Activated naive CD4-positive, alpha-beta T cell treated with anti-CD3 and anti-CD28 coated beads, Interleukin-2, amount 10 ng/mL, durations not matched to agents 7 days and 5 days (primary cell): ENCODE results near the gene ETNK2.

ENCODE experiments used
- CTCF ChIA-PET: fragments of 350-600 bp; sonication (Branson Sonifier 250); formaldehyde crosslinking; loops from one replicate; lab custom pipeline; 2021; ENCODE audit warnings: antibody characterized with exemption; lab: Charles Lee
- DNase-seq: peaks from one replicate; pipeline ENCODE4 v3.0.0-alpha.2; 2020
- H3K27ac Mint-ChIP-seq: one replicate; pipeline ENCODE4 v1.8.0; 2021; ENCODE audit warnings: mild to moderate bottlenecking, moderate library complexity, mixed read lengths
- H3K27me3 Mint-ChIP-seq: one replicate; pipeline ENCODE4 v1.8.0; 2021; ENCODE audit warnings: mild to moderate bottlenecking, mixed read lengths
- H3K36me3 Mint-ChIP-seq: one replicate; pipeline ENCODE4 v1.8.0; 2021; ENCODE audit warnings: mixed read lengths
- H3K4me1 Mint-ChIP-seq: one replicate; pipeline ENCODE4 v1.8.0; 2021; ENCODE audit warnings: mixed read lengths
- H3K4me3 Mint-ChIP-seq: one replicate; pipeline ENCODE4 v1.8.0; 2021; ENCODE audit warnings: mild to moderate bottlenecking, moderate library complexity, mixed read lengths
- H3K9me3 Mint-ChIP-seq: one replicate; pipeline ENCODE4 v1.8.0; 2021; ENCODE audit warnings: mixed read lengths

The ETNK2 gene

DNA sequence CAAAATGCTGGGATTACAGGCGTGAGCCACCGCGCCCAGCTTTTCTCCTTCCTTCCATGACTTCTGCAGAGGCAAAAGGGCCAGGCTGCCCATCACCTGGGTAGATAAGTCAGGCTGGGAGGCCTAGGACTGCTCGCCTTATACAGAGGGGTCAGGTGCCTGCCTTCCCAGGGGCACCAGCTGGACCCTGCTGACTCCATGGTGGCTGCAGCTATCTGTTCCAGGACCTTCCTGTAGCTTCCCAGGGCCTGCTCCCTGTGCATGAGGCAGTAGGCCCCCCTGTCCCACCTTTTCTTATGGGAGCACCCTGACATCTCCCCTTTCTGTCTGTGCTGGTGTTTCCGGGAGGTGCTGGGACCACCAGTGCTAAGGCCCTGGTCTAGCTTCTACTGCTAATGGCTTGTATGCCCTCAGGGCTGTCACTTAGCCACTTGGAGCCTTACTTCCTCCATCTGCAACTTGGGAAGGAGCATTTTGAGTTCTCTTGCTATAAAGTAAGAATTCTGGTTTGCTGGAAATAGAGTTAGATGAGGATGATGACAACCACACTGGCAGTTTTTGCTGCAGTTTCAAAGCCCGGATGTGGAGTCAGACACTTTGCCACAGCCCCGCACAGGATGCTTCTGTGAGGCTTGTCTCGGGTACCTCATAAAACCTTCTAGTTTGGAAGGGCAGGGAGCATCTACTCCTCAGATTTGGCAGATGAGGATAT is 64.5 kb downstream of the ETNK2 start:
- no peaks in the 10 kb centered on the region for H3K36me3 Mint-ChIP-seq
- CTCF ChIA-PET = no interaction called here
- DNase-seq = no peak
- H3K9me3 Mint-ChIP-seq = no peaks in the 10 kb centered on the region
- H3K4me3 Mint-ChIP-seq = no peak overlapping the region
- H3K27me3 Mint-ChIP-seq = peaks cover 21% of the 10 kb centered on the region
- H3K4me1 Mint-ChIP-seq = no peaks in the 10 kb centered on the region
- H3K27ac Mint-ChIP-seq = no peak overlapping the region

GRCh38 chr1:204085876-204086275 is 66.0 kb downstream of the ETNK2 start:
- Mint-ChIP-seq H3K27ac (no peak overlapping the region), H3K27me3 (peaks cover 15% of the 10 kb centered on the region), H3K36me3 (no peaks in the 10 kb centered on the region), H3K4me3 (no peak overlapping the region), H3K4me1 (no peaks in the 10 kb centered on the region), H3K9me3 (no peaks in the 10 kb centered on the region)
- no peak for DNase-seq
- CTCF ChIA-PET = no interaction called here

- H3K4me3 Mint-ChIP-seq = no peak overlapping the region
- H3K36me3 Mint-ChIP-seq = no peaks in the 10 kb centered on the region
- peaks cover 15% of the 10 kb centered on the region for H3K27me3 Mint-ChIP-seq
- peaks cover 3% of the 10 kb centered on the region for H3K4me1 Mint-ChIP-seq
- no peak overlapping the region for H3K27ac Mint-ChIP-seq
- no peaks in the 10 kb centered on the region for H3K9me3 Mint-ChIP-seq
- DNase-seq = no peak
- CTCF ChIA-PET = no interaction called here
Measured at GRCh38 chr1:204084247-204084772, 67.5 kb downstream of the ETNK2 start.

GRCh38 chr1:204083491-204083890 is 68.4 kb downstream of the ETNK2 start:
- no peak for DNase-seq
- CTCF ChIA-PET = no interaction called here
- Mint-ChIP-seq H3K36me3 (no peaks in the 10 kb centered on the region), H3K4me3 (no peak overlapping the region), H3K27ac (no peak overlapping the region), H3K27me3 (peaks cover 18% of the 10 kb centered on the region), H3K9me3 (no peaks in the 10 kb centered on the region), H3K4me1 (peaks cover 3% of the 10 kb centered on the region)

DNA sequence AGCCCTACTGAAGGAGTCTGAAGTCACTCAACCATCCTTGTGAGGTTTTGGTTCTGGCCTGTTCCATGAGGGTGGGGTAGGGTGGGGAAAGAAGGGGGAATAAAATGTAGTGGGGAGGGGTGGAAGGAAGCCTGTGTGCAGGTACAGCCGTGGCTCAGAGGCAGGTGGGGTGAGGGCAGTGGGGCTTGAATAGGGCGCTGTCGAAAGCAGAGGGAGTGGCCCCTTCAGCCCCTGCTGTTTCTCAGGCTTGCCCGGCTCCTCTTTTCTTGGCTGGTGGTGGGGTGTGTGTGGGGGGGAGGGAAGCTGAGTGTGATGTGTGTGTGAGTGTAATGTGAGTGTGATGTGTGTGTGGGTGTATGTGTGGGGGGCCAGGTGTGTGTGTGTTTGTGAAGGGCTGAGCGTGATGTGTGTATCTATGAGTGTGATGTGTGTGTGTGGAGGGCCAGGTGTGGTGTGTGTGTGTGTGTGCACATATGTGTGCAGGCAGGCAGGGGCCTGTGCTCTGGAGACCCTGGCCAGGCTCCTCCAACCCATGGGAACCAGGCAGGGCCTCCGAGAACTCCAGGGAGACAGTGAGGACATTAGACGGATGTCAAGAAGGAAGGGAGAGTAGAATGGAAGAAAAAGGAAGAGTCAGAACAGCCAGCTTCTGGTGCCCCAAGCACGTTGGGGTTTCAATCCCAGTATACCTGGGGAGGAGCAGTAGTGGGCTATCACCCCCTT is 69.9 kb downstream of the ETNK2 start:
- H3K4me1 Mint-ChIP-seq = peaks cover 3% of the 10 kb centered on the region
- H3K27ac Mint-ChIP-seq = no peak overlapping the region
- H3K4me3 Mint-ChIP-seq = no peak overlapping the region
- no peaks in the 10 kb centered on the region for H3K36me3 Mint-ChIP-seq
- no peak for DNase-seq
- H3K27me3 Mint-ChIP-seq = peaks cover 31% of the 10 kb centered on the region
- no peaks in the 10 kb centered on the region for H3K9me3 Mint-ChIP-seq
- CTCF ChIA-PET = no interaction called here

DNA sequence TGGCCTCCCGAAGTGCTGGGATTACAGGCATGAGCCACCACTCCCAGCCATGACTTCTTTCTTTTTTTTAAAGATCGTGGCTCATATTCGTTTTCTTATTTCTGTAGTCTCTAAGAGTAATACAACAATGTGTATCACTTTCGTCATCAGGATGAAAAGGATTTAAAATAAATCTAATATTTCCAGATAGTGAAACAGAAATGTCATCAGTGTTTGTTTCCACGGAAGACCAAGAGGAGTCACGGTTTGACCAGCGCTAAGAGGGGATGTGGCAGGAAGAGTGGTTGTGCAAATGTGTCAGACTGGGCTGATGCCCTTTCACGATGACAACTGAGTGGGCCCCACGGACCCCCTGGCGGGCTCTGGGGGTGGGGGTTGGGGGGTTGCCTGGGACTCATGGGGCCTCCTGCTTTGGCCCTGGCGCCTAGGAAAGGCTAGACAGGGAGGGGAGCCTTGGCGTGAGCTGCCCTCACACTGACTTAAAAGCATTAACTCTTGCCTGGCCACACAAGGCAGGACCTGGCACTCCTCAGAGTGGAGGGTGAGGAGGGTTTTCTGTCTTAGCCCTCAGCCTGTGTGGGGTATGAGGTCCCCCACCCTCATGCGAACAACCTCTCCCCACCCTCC is 70.6 kb downstream of the ETNK2 start:
- peaks cover 3% of the 10 kb centered on the region for H3K4me1 Mint-ChIP-seq

More for the DNA sequence above, 70.6 kb downstream of the ETNK2 start:
- CTCF ChIA-PET = no interaction called here
- Mint-ChIP-seq H3K9me3 (no peaks in the 10 kb centered on the region), H3K36me3 (no peaks in the 10 kb centered on the region), H3K27ac (no peak overlapping the region), H3K27me3 (peaks cover 38% of the 10 kb centered on the region), H3K4me3 (no peak overlapping the region)
- DNase-seq = no peak
